Panc1 (cell line): ENCODE measurements around the gene TMEM141.

Experiments
- CTCF ChIP-seq: fragments of 450-650 bp; IDR thresholded peaks from 2 replicates; pipeline ENCODE4 v1.5.1; 2017; ENCODE audit warnings: mild to moderate bottlenecking
- SIN3A ChIP-seq: IDR thresholded peaks from 2 replicates; pipeline ENCODE4 v1.6.1; 2012; ENCODE audit warnings: low read depth, mild to moderate bottlenecking, low read length, moderate library complexity, borderline replicate concordance; ENCODE audit not compliant: insufficient read depth
- TCF7L2 ChIP-seq: IDR thresholded peaks from 2 replicates; pipeline ENCODE4 v1.6.1; 2011; ENCODE audit warnings: mild to moderate bottlenecking, low read depth, low read length, inconsistent platforms
- TF ChIP-seq, protein P1 (sequence below), 2 experiments: IDR thresholded peaks; 2 replicates each; pipeline ENCODE4 v1.6.1; 2011 to 2012; ENCODE audit warnings: low read depth in 2 of 2, control low read depth in 1 of 2, low read length in 1 of 2, mild to moderate bottlenecking in 1 of 2, moderate library complexity in 1 of 2; ENCODE audit not compliant: insufficient read depth in 1 of 2

DNA sequence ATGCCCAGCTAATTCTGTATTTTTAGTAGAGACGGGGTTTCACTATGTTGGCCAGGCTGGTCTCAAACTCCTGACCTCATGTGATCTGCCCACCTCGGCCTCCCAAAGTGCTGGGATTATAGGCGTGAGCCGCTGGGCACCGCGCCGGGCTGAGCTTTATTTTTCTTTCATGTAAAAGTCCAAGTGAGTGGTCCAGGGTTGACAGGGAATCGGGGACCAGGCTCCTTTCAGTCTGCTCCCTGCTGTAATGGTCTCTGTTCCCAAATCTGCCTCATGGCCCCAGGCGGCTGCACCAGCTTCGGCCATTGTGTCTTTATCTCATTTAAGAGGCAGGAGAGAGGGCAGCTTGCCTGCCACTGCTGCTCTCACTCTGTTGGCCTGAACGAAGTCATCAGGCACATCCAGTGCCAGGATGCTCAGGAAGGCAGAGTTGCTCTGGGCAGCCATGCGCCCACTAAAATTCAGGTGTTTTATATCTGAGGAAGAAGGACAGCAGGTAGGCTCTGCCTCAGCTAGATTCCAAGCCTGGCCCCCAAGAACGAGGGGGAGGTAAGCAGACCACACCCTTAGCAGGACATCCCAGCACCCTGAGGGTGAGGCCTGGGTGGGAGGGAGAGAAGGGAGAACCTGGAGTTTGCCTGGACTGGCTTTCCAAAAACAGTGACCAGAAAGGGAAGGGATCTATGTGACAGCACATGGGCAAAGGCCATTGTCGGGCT, 3.3 kb downstream of the TMEM141 start:
- no peak for TF ChIP-seq CTCF
- TF ChIP-seq, protein P1, sequence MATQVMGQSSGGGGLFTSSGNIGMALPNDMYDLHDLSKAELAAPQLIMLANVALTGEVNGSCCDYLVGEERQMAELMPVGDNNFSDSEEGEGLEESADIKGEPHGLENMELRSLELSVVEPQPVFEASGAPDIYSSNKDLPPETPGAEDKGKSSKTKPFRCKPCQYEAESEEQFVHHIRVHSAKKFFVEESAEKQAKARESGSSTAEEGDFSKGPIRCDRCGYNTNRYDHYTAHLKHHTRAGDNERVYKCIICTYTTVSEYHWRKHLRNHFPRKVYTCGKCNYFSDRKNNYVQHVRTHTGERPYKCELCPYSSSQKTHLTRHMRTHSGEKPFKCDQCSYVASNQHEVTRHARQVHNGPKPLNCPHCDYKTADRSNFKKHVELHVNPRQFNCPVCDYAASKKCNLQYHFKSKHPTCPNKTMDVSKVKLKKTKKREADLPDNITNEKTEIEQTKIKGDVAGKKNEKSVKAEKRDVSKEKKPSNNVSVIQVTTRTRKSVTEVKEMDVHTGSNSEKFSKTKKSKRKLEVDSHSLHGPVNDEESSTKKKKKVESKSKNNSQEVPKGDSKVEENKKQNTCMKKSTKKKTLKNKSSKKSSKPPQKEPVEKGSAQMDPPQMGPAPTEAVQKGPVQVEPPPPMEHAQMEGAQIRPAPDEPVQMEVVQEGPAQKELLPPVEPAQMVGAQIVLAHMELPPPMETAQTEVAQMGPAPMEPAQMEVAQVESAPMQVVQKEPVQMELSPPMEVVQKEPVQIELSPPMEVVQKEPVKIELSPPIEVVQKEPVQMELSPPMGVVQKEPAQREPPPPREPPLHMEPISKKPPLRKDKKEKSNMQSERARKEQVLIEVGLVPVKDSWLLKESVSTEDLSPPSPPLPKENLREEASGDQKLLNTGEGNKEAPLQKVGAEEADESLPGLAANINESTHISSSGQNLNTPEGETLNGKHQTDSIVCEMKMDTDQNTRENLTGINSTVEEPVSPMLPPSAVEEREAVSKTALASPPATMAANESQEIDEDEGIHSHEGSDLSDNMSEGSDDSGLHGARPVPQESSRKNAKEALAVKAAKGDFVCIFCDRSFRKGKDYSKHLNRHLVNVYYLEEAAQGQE (IDR thresholded peaks at IDR 0.05; ENCODE audit: insufficient read depth in 1 of 2, low read depth in 2 of 2, low read length in 1 of 2): no peak
- TF ChIP-seq SIN3A: no peak
- TF ChIP-seq TCF7L2: no peak
